Measurements from ENCODE around the gene PTPN2.

Gene PTPN2

DNA sequence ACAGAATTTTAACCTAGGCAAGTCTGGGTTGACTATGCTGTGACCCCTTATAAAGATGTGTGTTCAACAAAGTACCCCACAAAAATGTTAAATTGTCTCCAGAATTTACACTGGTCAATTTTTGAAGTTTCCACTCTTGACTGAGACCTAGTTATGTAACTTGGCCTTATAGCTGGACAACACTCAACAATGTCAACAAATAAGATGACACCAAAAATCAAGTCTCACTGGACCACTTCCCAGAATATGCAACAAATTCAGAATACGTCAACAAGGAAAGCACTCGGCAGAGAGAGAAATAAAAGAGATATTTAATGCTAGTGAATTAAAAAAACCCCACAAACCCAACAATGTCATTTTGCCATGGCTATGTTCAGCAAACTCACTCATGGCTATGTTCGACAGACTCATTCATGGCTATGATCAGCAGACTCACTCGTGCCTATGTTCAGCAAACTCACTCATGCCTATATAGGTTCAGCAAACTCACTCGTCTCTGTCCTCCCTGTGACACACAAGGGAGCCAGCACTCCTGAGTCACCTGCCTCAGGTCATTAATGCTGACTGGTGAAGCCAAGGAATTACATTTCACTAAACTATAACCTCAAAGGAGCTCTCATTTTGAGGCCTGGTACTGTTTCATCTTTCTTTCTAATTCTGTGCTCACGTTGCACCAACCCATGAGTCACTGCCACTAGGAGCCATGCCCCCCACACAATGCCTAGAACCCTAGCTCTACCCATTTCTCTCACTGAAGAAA, 72.7 kb downstream of the PTPN2 start:
- Histone ChIP-seq H2AK5ac (ENCODE audit: low read depth, low read length) (no peak overlapping the region), H3K79me1 (ENCODE audit: low read depth, low read length) (no peaks in the 10 kb centered on the region), H3K14ac (ENCODE audit: low read length) (no peak overlapping the region), H2AFZ (ENCODE audit: low read length) (no peak overlapping the region), H3K36me3 (replicated peaks in 1 of 2; ENCODE audit: control insufficient read depth in 2 of 2, insufficient read depth in 2 of 2, low read length in 2 of 2) (peaks cover 2 to 40% of the 10 kb centered on the region in 2 donors), H3K4ac (ENCODE audit: low read length) (no peak overlapping the region), H3K4me3 (ENCODE audit: low read length in 2 of 2) (no peak overlapping the region), H3K27me3 (ENCODE audit: control insufficient read depth in 3 of 3, insufficient read depth in 3 of 3, low read depth in 1 of 3, low read length in 3 of 3) (no peaks in the 10 kb centered on the region), H3K9ac (ENCODE audit: low read depth, low read length, poor library complexity) (no peak overlapping the region), H3K4me2 (ENCODE audit: insufficient read depth, low read length, poor library complexity, severe bottlenecking) (no peak overlapping the region), H2BK15ac (ENCODE audit: low read length) (no peak overlapping the region), H2BK120ac (ENCODE audit: low read depth, low read length) (no peak overlapping the region), H4K91ac (ENCODE audit: low read depth, low read length, poor library complexity) (no peak overlapping the region), H4K8ac (ENCODE audit: low read depth, low read length) (no peak overlapping the region), H3K27ac (replicated peaks; ENCODE audit: low read length) (no peak overlapping the region), H3K18ac (ENCODE audit: low read length) (no peak overlapping the region), H3K23ac (ENCODE audit: low read depth, low read length, poor library complexity) (no peak overlapping the region), H3K9me3 (replicated peaks in 1 of 2; ENCODE audit: control insufficient read depth in 2 of 2, insufficient read depth in 1 of 2, low read depth in 1 of 2, low read length in 2 of 2) (no peaks in the 10 kb centered on the region), H2BK5ac (ENCODE audit: low read length) (no peak overlapping the region), H3K4me1 (ENCODE audit: control insufficient read depth in 2 of 2, insufficient read depth in 1 of 2, low read depth in 1 of 2, low read length in 2 of 2) (no peaks in the 10 kb centered on the region), H2BK12ac (ENCODE audit: low read length) (no peak overlapping the region)
- WGBS, 2 donors (ENCODE audit: extremely low coverage in 2 of 2, insufficient read length in 2 of 2, insufficient replicate concordance in 1 of 2) = no CpG with 5 or more reads among the region's 6 CpGs
- DNase-seq (ENCODE audit: low spot score) = no peak

DNA sequence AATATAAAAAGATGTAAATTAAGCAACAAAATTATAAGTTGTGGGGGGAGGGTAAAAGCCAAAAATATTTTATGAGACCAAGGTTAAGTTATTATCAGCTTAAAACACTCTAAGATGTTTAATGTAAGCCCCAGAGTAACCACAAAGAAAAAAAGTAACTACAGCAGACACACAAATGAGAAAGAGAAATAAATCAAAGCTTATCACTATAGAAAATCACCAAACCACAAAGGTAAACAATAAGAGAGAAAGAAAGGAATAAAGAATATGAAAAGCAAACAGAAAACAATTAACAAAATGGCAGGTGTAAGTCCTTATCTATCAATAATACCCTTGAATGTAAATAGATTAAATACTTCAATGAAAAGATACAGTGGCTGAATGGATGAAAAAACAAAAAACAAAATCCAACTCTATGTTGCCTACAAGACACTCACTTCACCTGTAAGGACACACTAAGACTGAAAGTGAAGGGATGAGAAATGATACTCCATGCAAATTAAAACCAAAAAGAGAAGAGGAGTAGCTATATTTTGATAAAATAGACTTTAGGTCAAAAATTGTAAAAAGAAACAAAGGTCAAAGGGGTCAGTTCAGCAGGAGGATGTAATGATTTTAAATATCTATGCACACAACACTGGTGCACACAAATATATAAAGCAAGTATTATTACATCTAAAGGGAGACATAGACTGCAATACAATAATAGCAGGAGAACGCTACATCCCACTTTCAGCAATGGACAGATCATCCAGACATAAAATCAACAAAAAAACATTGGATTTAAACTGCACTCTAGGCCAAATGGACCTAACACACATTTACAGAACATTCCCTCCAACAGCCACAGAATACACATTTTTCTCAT, 80.7 kb downstream of the PTPN2 start:
- Histone ChIP-seq H3K14ac (ENCODE audit: low read length) (no peak overlapping the region), H3K79me1 (ENCODE audit: low read depth, low read length) (no peaks in the 10 kb centered on the region), H3K27ac (replicated peaks; ENCODE audit: low read length) (no peak overlapping the region), H2AFZ (ENCODE audit: low read length) (no peak overlapping the region), H2BK12ac (ENCODE audit: low read length) (no peak overlapping the region), H3K4me2 (ENCODE audit: insufficient read depth, low read length, poor library complexity, severe bottlenecking) (no peak overlapping the region), H2BK5ac (ENCODE audit: low read length) (no peak overlapping the region), H3K4me1 (ENCODE audit: control insufficient read depth in 2 of 2, insufficient read depth in 1 of 2, low read depth in 1 of 2, low read length in 2 of 2) (no peaks in the 10 kb centered on the region), H3K23ac (ENCODE audit: low read depth, low read length, poor library complexity) (no peak overlapping the region), H2BK120ac (ENCODE audit: low read depth, low read length) (no peak overlapping the region), H4K8ac (ENCODE audit: low read depth, low read length) (no peak overlapping the region), H4K91ac (ENCODE audit: low read depth, low read length, poor library complexity) (no peak overlapping the region), H3K9ac (ENCODE audit: low read depth, low read length, poor library complexity) (no peak overlapping the region), H3K9me3 (replicated peaks in 1 of 2; ENCODE audit: control insufficient read depth in 2 of 2, insufficient read depth in 1 of 2, low read depth in 1 of 2, low read length in 2 of 2) (no peaks in the 10 kb centered on the region), H3K4ac (ENCODE audit: low read length) (no peak overlapping the region), H2AK5ac (ENCODE audit: low read depth, low read length) (no peak overlapping the region), H3K36me3 (replicated peaks in 1 of 2; ENCODE audit: control insufficient read depth in 2 of 2, insufficient read depth in 2 of 2, low read length in 2 of 2) (peaks cover 2 to 21% of the 10 kb centered on the region in 2 donors), H2BK15ac (ENCODE audit: low read length) (no peak overlapping the region), H3K4me3 (ENCODE audit: low read length in 2 of 2) (no peak overlapping the region), H3K27me3 (ENCODE audit: control insufficient read depth in 3 of 3, insufficient read depth in 3 of 3, low read depth in 1 of 3, low read length in 3 of 3) (no peaks in the 10 kb centered on the region), H3K18ac (ENCODE audit: low read length) (no peak overlapping the region)
- no CpG with 5 or more reads among the region's 1 CpG for WGBS, 2 donors (ENCODE audit: extremely low coverage in 2 of 2, insufficient read length in 2 of 2, insufficient replicate concordance in 1 of 2)
- DNase-seq (ENCODE audit: low spot score) = no peak

DNA sequence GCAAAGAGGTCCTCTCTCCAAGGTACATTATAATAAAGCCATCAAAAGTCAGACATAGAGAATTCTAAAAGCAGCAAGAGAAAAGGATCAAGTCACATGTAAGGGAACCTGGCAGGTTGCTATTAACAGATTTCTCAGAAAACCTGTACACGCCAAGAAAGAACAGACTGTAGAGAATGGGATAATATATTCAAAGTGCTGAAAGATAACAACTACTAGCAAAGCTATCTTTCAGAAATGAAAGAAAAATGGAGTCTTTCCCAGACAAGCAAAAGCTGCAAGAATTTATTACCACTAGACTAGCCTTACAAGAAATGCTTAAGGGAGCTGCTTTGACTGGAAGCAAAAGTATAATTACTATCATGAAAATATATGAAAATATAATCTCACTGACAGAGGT, 81.5 kb downstream of the PTPN2 start:
- H3K9me3 ChIP-seq (replicated peaks in 1 of 2; ENCODE audit: control insufficient read depth in 2 of 2, insufficient read depth in 1 of 2, low read depth in 1 of 2, low read length in 2 of 2) = no peaks in the 10 kb centered on the region
- H3K4ac ChIP-seq (ENCODE audit: low read length) = no peak overlapping the region
- no peak overlapping the region for H3K23ac ChIP-seq (ENCODE audit: low read depth, low read length, poor library complexity)
- no peak overlapping the region for H4K8ac ChIP-seq (ENCODE audit: low read depth, low read length)
- peaks cover 2 to 28% of the 10 kb centered on the region in 2 donors for H3K36me3 ChIP-seq (replicated peaks in 1 of 2; ENCODE audit: control insufficient read depth in 2 of 2, insufficient read depth in 2 of 2, low read length in 2 of 2)
- H3K18ac ChIP-seq (ENCODE audit: low read length) = no peak overlapping the region
- H2BK15ac ChIP-seq (ENCODE audit: low read length) = no peak overlapping the region
- no peaks in the 10 kb centered on the region for H3K4me1 ChIP-seq (ENCODE audit: control insufficient read depth in 2 of 2, insufficient read depth in 1 of 2, low read depth in 1 of 2, low read length in 2 of 2)
- no peak overlapping the region for H2AK5ac ChIP-seq (ENCODE audit: low read depth, low read length)
- H3K4me2 ChIP-seq (ENCODE audit: insufficient read depth, low read length, poor library complexity, severe bottlenecking) = no peak overlapping the region
- H2AFZ ChIP-seq (ENCODE audit: low read length) = no peak overlapping the region
- H3K14ac ChIP-seq (ENCODE audit: low read length) = no peak overlapping the region
- no peak for DNase-seq (ENCODE audit: low spot score)
- no peak overlapping the region for H2BK5ac ChIP-seq (ENCODE audit: low read length)
- H3K27me3 ChIP-seq (ENCODE audit: control insufficient read depth in 3 of 3, insufficient read depth in 3 of 3, low read depth in 1 of 3, low read length in 3 of 3) = no peaks in the 10 kb centered on the region
- no peak overlapping the region for H3K4me3 ChIP-seq (ENCODE audit: low read length in 2 of 2)
- no peak overlapping the region for H2BK120ac ChIP-seq (ENCODE audit: low read depth, low read length)
- no peak overlapping the region for H3K9ac ChIP-seq (ENCODE audit: low read depth, low read length, poor library complexity)
- no peaks in the 10 kb centered on the region for H3K79me1 ChIP-seq (ENCODE audit: low read depth, low read length)
- H2BK12ac ChIP-seq (ENCODE audit: low read length) = no peak overlapping the region
- H3K27ac ChIP-seq (replicated peaks; ENCODE audit: low read length) = no peak overlapping the region
- no CpG with 5 or more reads among the region's 1 CpG for WGBS, 2 donors (ENCODE audit: extremely low coverage in 2 of 2, insufficient read length in 2 of 2, insufficient replicate concordance in 1 of 2)
- H4K91ac ChIP-seq (ENCODE audit: low read depth, low read length, poor library complexity) = no peak overlapping the region

DNA sequence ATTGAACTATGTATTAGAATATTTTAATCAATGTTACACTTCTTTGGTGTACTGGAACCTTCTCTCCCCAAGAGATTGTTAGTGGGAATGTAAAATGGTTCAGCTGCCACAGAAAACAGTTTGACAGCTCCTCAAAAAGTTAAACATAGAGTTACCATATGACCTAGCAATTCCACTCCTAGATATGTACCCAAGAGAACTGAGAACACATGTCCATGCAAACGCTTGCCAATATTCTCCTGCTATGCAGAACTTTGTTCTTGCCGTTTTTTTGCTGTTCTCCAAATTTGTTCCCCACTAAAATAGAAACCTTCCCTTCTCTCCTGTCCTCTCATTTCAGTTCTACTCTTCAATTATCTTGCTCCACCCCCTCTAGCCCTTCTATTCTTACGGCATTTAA, 87.6 kb downstream of the PTPN2 start:
- H2BK5ac ChIP-seq (ENCODE audit: low read length) = no peak overlapping the region
- H3K79me1 ChIP-seq (ENCODE audit: low read depth, low read length) = no peaks in the 10 kb centered on the region
- H3K4me3 ChIP-seq (ENCODE audit: low read length in 2 of 2) = no peak overlapping the region
- H3K36me3 ChIP-seq (replicated peaks in 1 of 2; ENCODE audit: control insufficient read depth in 2 of 2, insufficient read depth in 2 of 2, low read length in 2 of 2) = peaks cover 2 to 35% of the 10 kb centered on the region in 2 donors
- DNase-seq (ENCODE audit: low spot score) = no peak
- no peak overlapping the region for H2BK15ac ChIP-seq (ENCODE audit: low read length)
- H4K91ac ChIP-seq (ENCODE audit: low read depth, low read length, poor library complexity) = no peak overlapping the region
- no peak overlapping the region for H3K14ac ChIP-seq (ENCODE audit: low read length)
- H3K4me2 ChIP-seq (ENCODE audit: insufficient read depth, low read length, poor library complexity, severe bottlenecking) = no peak overlapping the region
- no peak overlapping the region for H2BK12ac ChIP-seq (ENCODE audit: low read length)
- WGBS, 2 donors (ENCODE audit: extremely low coverage in 2 of 2, insufficient read length in 2 of 2, insufficient replicate concordance in 1 of 2) = no CpG with 5 or more reads among the region's 3 CpGs
- no peak overlapping the region for H4K8ac ChIP-seq (ENCODE audit: low read depth, low read length)
- H3K18ac ChIP-seq (ENCODE audit: low read length) = no peak overlapping the region
- H3K27me3 ChIP-seq (ENCODE audit: control insufficient read depth in 3 of 3, insufficient read depth in 3 of 3, low read depth in 1 of 3, low read length in 3 of 3) = no peaks in the 10 kb centered on the region
- H3K4ac ChIP-seq (ENCODE audit: low read length) = no peak overlapping the region
- H3K4me1 ChIP-seq (ENCODE audit: control insufficient read depth in 2 of 2, insufficient read depth in 1 of 2, low read depth in 1 of 2, low read length in 2 of 2) = no peaks in the 10 kb centered on the region
- no peaks in the 10 kb centered on the region for H3K9me3 ChIP-seq (replicated peaks in 1 of 2; ENCODE audit: control insufficient read depth in 2 of 2, insufficient read depth in 1 of 2, low read depth in 1 of 2, low read length in 2 of 2)
- H2AK5ac ChIP-seq (ENCODE audit: low read depth, low read length) = no peak overlapping the region
- no peak overlapping the region for H3K23ac ChIP-seq (ENCODE audit: low read depth, low read length, poor library complexity)
- no peak overlapping the region for H2AFZ ChIP-seq (ENCODE audit: low read length)
- no peak overlapping the region for H3K9ac ChIP-seq (ENCODE audit: low read depth, low read length, poor library complexity)
- H3K27ac ChIP-seq (replicated peaks; ENCODE audit: low read length) = no peak overlapping the region
- no peak overlapping the region for H2BK120ac ChIP-seq (ENCODE audit: low read depth, low read length)
